HG03442 (cell line): ENCODE measurements around the gene CHMP1B.
"Not testable (repeated sequence)": the region's sequence is repeated elsewhere in the genome, so short reads cannot be mapped to it uniquely, and the experiment has no call there.

Experiments used
- ATAC-seq: cut with Tn5 transposase; IDR thresholded peaks from one replicate; pipeline ENCODE4 v1.9.1; 2021; ENCODE audit warnings: mild to moderate bottlenecking, moderate library complexity; ENCODE audit not compliant: unreplicated experiment

The CHMP1B gene

DNA sequence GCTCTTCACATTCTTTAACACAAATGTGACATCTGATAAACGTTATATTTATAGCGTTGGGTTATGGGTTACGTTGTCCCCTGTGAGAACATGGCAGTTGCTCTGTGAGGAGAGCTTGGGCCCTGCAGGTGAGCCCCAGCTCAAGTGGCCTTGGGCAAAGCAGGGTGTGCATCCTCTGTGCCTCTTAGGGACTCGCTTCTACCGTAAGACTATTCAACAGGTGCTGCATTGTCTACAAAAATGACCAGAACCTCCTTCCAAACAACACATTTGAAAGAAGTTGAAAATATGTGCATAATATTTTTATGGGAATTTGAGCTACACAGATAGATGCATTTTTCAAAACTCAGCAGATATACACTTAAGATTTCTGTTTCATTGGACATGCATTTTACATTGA is 16.4 kb upstream of the CHMP1B start:
- no peak for ATAC-seq

DNA sequence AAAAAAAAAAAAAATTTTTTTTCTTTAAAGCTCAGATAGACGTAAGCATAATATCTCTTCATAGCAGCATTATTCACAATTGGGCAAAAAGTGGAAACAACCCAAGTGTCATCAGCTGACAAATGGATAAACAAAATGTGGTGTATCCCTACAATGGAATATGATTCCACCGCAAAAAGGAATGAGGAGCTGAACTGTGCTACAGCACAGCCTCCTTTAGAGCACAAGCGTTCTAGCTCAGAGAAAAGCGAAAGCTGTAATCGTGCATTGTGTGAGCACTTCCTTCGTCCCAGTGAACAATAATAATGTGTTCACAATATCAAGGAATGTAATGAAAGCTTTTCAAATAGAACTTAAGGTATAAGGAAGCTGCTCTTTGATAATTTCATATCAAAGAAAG is 11.7 kb upstream of the CHMP1B start:
- no peak for ATAC-seq

DNA sequence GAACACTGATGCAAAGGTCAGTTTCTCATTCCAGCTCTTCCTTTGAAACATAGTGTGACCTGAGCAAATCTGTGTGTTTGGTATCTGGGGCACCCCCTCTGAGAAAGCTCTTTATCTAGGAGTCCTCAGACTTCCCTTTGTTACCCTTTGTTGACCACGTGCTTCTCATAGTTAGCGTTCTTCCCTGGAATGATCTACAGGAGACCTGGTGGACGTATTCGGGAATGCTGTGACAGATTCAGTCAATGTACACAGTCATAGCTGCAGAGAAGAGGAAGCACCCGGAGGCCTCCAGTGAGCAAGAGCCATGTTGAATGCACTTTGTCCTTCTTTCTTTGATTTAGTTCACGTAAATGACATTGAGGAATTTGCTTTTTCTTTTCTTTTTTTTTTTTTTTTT is 10.7 kb upstream of the CHMP1B start:
- no peak for ATAC-seq

DNA sequence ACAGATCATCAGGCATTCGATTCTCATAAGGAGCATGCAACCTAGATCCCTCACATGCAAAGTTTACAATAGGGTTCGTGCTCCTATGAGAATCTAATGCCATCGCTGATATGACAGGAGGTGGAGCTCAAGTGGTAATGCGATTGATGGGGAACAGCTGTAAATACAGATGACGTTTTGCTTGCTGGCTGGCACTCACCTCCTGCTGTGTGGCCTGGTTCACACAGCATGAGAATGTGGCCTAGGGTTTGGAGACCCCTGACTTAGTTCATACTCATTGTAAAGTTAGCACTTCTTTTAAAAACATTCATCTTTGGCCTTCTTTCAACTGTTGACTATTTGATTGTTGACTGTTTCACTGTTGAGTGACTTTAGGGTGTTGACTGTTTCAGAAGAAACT is 8.7 kb upstream of the CHMP1B start:
- no peak for ATAC-seq

DNA sequence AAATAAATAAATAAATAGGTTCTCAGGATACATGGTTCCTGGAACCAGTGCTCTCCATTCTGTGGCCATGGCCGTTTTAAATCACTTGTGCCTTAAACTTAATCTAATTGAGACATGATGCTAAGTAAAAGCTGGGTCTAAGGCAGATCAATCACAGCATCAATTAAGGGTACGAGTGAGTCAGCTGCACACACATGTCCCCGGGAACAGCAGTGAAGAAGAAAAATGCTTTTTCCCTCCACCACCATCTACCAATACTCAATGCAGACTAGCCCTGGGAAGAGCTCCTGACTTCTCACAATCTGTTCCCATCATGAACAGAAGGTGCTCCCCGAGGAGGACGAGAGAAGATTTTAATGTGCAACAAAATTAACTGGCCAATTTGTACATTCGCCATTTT is 6.8 kb upstream of the CHMP1B start:
- no peak for ATAC-seq

DNA sequence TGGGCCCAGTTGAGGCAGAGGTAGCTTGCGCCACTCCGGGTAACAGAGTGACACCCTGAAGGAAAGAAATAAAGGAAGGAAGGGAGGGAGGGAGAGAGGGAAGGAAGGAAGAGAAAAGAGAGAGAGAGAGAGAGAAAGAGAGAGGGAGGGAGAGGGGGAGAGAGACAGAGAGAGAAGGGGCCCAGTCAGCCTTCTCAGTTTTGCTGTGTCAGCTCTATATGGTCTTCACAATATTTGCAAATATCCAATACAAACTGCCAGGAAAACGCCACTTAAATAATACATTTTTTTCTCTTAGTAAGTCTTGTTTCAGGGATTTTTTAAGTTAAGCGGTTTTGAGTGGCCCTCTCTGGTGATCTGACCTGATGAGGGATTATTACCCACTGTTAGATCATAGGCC is 5.6 kb upstream of the CHMP1B start:
- ATAC-seq, result no peak

DNA sequence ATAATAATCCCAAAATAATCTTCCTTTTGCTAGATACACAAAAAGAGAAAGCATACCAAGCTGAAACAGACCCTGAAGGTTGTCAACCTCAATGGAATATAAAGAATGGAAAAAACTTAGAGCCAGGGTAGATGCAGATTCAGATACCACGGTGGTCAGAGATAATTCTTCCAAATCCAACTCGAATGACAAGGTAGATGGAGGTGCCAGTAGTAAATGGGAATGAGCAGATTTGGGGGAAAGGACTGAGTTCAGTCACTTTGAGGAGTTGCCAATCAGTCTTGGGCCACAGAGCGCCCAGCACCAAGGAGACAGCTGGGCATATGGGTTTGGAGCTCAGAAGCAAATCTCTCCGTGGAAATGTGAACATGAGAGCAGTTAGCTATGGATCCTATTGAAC is 3.4 kb upstream of the CHMP1B start:
- ATAC-seq, result no peak

DNA sequence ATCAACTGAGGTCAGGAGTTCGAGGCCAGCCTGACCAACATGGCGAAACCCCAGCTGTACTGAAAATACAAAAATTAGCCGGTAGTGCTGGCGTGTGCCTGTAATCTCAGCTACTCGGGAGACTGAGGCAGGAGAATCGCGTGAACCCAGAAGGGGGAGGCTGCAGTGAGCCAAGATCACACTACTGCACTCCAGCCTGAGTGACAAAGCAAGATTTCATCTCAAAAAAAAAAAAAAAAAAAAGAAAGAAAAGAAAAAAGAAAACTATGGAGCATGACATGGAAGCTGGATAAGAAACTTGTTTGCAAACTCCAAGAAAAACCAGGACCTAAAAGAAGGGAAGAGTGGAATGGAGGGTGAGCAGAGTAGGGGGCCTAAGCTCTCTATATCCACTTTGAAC is 1.9 kb upstream of the CHMP1B start:
- no peak for ATAC-seq

DNA sequence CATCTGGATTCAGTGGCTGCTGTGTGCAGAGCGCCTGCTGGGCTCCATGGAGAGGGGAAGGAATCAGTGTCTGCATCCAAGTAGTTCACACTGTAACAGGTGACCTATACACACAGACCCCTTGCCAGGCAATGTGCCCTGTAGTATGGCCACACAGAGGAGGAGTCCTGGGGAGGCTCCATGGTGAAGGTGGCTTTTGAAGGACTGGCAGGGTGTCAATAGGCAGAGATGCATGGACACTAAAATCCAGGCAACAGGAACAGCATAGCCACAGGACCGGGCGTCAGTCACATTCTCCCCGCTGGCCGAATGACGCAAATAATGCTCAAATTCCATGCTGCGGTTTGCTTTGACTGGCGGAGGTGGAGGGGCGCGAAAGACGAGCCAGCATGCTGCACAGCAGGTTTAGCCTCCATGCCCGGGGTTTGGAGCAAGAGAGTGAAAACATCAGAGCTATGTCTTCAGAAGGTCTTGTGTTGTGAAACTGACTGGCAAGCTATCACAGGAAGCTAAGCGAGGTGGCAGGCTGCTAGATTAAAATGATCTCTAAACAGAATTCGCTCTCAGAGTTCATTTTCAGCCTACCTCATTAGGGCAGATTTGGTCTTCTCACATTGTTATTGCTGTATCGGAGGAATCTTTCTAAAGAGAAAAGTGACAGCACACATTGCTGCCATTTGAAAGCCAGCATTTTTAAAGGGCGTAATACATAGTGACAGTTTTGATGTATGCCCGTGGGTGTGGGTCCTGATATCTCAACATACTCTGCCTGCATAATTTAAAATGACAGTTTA is 1.2 kb upstream of the CHMP1B start:
- ATAC-seq, result no peak

DNA sequence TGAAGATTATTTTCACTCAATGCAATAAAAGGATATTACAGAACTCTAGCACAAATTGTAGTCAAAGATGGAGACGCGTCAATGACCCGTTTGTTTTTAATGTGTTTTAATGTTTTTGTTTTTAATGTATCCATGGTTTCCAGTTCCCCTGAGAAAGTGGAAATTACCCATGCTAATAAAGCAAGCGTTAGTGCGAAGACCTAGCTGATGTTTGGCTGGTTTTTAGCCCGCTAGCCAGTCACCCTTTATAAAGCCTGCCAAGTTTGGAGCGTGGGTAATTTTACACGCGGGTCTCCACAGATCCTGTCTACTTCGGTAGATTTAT is 430 bp upstream of the CHMP1B start:
- ATAC-seq, result peak; percentile 26

DNA sequence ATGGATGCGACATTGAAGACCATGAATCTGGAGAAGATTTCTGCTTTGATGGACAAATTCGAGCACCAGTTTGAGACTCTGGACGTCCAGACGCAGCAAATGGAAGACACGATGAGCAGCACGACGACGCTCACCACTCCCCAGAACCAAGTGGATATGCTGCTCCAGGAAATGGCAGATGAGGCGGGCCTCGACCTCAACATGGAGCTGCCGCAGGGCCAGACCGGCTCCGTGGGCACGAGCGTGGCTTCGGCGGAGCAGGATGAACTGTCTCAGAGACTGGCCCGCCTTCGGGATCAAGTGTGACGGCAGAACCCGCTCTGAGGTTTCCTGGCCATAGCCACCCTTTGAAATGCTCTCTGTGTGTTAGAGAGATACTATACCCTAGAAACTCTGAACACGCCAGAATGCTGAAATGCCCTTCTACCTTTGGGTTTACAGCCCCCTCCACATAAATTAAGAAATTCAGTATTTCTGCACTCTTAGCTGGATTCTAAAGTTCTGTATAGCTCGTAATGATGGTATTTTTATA is 659 bp downstream of the CHMP1B start:
- ATAC-seq, result no peak

DNA sequence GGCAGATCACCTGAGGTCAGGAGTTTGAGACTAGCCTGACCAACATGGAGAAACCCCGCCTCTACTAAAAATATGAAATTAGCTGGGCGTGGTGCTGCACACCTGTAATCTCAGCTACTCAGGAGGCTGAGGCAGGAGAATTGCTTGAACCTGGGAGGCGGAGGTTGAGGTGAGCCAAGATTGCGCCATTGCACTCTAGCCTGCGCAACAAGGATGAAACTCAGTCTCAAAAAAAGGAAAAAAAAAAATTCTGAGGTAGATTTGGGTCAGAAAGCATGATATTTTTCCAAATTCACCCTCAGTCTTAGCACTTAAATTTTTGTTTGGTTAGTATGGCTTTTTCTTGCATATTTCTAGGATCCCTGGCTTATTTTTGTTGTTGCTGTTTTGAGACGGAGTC is 3.3 kb downstream of the CHMP1B start:
- ATAC-seq, result not testable (repeated sequence)

DNA sequence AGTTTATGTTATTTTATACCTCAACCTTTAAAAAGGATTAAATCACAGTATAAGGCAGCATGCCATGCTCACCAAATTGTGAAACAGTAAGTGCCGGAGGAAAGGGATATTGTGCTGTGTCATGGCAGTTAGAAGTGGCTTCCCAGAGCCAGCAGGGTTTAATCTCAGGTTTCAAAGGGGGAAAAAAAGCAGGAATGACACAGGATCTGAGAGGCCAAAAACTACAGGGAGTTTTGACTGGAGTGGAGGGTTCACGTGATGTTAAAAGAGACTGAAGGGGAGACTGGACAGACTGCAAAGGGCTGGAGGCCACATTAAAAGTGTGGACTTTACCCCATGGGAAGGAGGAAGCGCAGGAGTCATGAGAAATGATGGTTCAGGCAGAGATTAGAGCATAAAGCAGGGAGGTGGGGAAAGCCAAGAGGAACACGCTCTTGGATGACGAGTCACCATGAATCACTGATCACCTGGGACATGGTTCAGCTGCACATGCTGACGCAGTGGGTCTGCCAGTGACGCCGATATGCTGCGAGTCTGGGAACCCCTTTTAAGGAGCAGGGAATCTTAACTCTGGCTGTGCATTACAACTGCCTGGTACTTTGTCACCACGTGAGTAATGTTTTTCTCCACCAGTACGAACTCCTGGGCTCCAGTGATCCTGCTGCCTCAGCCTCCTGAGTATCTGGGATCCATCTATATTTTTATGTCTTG is 6.1 kb downstream of the CHMP1B start:
- ATAC-seq, result no peak

DNA sequence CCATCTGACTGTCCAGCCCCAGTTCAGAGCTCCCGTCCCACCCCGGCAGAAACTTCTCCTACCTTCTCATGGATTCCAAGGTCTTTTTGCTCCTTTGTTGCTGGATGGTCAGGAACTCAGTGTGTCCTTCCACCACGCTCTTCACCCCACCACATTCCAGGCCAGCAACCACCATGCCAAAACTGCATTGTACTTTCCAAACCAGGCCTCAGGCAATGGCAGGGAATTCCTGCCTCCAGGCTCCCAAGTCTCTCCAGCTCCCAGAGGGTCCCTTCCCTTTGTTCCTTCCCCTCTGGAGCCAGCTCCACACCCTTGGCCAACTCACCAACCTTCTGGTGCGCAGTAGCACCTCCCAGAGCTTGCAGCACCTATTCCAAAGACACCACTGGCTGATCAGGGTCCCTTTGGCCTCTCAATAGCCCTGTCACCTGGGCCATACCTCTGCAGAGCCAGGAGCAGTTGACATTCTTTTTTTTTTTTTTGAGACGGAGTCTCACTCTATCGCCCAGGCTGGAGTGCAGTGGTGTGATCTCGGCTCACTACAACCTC is 8.1 kb downstream of the CHMP1B start:
- ATAC-seq, result no peak

DNA sequence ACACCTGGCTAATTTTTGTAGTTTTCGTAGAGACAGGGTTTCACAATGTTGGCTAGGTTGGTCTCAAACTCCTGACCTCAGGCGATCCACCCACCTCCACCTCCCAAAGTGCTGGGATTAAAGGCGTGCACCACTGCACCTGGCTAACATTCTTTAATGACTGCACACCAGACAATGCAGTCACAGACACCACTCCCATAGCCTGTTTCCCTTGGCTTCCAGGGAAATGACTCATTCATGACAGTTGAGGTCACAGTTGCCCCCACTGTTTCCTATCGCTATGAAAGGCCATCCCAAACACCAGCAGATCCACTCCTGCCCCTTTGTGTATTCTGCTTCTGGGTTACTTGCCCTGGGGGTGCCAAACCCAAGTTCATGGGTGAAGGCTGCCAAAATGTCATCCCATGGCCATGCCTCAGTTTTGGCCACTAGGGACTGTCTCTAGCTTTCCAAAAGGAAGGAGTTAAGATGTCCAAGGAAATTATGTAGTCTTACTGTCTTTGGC is 8.7 kb downstream of the CHMP1B start:
- ATAC-seq, result no peak

DNA sequence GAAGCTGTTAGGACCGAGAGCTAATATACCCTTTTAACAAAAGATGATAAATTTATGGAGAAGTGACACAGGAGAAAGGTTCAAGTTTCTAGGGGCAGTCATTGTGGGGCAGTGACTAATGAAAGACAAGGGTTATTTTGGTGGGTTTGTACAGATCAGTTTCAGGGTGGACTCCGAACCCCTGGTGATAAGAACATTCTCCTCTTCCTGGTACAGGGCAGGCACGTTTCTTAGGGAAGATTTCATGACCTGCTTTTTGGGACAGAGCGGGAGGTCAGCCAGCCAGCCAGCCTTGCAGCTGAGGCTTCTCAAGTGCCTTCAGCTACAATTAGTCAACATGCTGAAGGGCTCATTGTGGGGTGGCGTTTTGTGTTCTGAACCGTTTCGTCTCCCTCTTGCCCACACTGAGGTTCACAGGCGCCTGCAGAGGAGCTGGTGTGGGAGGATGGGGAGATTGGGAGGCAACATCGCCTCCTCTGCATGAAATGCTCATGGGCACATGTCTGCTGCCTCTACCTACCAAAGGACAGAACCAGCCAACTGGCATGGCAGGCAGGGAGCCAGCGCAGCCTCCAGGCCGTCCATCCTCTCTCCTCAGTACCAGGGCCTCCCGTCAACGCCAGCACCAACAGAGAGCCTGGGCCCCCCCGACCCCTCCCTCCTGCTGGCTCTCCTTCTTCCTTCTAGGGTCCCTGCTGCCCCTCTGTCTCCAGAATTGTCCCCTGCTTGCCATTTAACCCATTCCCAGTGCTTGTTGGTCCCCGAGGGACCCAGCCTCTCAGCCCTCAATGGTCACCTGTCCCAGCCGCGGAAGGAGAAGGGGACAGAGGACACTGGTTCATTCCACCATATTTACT is 9.6 kb downstream of the CHMP1B start:
- no peak for ATAC-seq

DNA sequence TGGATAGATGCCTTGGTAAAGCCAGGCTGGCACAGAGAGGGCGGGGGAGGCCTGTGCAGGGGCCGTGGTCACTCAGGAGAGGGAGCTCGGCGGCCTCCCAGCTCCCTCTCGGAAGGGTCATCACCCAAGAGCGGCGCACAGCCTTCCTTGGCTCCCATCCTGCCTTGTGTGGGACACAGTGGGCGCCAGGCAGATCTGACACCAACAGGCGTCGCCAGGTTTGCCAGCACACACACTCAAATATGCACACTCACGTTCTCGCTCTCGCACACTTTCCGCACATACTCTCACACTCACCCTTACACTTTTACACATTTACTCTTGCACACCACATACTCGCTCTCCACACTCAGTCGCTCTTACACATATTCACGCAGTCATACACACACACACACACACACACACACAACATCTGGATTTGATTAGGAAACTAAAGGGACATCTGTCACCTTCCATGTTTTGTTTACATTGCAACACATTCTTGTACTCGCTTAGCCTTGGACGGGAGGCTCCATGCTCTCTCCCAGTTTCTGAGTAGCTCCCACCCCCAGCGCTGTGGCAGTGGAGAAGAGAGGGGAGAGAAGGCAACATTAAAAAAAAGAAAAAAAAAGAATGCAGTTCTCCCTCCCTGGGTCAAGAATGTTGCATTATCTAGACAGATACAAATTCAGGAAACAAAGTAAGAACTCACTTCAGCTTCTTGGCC is 10.5 kb downstream of the CHMP1B start:
- ATAC-seq, result no peak

DNA sequence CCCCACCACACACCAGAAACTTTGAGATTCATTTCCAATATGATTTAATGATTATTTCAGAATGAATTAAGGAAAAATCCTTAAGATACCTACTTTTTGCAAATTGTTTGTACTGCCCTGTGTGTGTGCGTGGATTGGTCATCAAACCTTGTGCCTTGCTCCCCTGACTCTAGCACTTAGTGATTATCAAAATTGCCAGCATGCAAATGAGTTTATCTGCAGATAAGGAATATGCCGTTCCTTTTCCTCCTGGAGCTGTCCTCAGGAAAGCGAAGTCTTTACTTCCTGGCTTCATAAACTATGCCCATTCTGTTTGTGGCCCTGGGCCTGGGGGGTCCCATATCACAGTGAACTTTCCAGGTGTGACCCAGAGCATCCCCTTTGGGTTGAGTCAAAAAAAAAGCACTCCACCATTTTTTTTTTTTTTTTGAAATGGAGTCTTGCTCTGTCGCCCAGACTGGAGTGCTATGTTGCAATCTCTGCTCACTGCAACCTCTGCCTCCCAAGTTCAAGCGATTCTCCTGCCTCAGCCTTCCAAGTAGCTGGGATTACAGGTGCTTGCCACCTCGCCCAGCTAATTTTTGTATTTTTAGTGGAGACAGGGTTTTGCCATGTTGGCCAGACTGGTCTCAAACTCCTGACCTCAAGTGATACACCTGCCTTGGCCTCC is 11.4 kb downstream of the CHMP1B start:
- ATAC-seq, result no peak

DNA sequence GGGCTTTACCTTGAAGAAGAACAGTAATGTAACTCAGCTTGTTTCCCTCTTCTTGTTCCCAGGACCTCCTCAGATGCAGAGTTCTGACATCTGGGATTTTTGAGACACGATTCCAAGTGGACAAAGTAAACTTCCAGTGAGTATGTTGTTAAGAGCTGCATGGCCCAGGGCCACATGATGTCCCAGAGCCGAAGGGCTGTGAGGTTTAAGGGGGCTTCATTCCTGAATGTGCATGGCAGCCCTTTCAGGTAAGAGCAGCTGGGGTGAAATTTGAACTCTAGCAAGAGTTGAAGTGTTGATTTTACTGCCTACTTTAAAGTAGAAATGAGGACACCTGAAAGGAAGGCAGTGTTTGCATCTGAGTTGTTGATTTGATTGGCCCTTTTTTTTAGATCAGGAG is 13.3 kb downstream of the CHMP1B start:
- no peak for ATAC-seq

DNA sequence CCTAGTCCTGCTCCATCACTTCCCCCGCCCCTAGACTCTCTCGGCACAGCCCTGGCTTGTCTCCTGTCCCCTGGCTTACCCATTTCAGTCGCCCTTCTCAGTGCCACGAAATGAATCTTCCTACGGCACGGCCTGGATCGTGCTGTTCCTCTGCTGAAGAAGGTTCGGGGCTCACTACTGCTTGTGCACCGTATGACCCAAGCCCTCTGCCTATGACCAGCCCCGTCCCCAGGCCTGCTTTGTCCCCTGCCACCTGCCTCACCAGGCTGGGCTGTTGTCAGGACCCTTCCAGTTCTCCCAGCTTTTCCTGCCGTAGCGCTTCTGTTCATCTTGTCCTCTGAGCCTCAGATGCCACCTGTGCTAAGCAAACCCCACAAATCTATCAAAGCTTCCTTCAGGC is 13.9 kb downstream of the CHMP1B start:
- ATAC-seq, result no peak
